CD4-positive, alpha-beta T cell treated with Interleukin-21 for 1 hour (primary cell): ENCODE results near the gene MAPK11.

ENCODE experiments used
- DNase-seq: peaks from one replicate; pipeline ENCODE4 v3.0.0-alpha.2; 2020

Gene MAPK11

DNA sequence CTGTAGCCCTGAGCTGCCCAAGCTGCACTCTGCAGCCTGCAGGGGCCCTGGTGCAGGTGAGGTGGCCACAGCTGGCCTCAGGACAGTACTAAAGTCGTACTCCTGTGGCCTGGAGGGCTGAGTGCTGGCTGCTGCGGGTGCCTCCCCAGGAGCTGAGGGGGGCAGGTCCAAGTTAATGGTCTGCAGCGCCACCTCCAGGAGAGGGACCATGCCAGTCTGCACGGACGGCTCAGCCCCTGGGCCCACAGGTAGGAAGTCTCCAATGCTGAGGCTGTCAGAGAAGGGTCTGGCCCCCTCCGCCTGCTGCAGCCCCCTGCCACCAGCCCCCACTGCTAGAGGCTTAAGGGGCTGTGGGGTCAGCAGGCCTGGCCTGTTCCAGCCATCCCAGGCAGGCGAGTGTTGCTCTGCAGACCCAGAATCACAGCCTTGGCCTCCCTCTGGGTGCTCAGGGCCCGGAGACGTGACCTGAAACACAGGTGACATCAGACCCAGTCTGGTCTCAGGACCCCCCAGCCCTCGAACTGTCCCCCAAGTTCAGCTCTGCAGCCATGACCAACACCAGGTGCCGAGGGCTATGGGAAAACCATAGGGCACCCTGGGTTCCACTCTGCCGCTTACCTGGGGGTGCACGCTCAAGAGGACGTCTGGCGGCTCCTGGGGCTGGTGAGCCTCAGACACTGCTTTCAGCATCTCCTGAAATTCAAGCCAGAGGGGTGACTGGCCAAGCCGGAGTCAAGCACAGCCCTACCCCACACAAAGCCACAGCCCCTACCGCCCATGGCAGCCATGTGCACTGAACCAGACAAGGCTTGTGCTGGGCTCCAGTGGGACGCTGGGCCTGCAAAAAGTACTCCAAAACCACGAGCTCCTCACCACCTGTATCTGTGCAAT is 48.5 kb downstream of the MAPK11 start:
- no peak for DNase-seq

DNA sequence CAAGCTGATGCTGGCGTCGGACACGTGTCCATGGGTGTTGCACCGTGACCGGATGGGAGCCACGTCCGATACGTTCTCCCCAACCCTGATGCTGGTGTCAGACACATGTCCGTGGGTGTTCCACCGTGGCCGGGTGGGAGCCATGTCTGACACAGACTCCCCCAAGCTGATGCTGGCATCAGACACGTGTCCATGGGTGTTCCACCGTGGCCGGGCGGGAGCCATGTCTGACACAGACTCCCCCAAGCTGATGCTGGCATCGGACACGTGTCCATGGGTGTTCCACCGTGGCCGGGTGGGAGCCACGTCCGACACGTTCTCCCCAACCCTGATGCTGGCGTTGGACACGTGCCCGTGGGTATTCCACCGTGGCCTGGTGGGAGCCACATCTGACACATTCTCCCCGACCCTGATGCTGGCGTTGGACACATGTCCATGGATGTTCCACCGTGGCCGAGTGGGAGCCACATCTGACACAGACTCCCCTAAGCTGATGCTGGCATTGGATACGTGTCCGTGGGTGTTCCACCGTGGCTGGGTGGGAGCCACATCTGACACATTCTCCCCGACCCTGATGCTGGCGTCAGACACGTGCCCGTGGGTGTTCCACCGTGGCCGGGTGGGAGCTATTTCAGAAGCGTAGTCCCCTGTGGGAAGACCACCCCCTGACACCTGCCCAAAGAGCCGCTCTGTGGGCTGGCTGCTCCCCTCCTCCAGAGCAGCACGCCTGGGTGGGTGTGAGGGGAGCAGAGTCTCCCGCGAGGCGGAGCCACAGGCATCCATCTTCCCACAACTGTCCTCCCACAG is 49.4 kb downstream of the MAPK11 start:
- no peak for DNase-seq

DNA sequence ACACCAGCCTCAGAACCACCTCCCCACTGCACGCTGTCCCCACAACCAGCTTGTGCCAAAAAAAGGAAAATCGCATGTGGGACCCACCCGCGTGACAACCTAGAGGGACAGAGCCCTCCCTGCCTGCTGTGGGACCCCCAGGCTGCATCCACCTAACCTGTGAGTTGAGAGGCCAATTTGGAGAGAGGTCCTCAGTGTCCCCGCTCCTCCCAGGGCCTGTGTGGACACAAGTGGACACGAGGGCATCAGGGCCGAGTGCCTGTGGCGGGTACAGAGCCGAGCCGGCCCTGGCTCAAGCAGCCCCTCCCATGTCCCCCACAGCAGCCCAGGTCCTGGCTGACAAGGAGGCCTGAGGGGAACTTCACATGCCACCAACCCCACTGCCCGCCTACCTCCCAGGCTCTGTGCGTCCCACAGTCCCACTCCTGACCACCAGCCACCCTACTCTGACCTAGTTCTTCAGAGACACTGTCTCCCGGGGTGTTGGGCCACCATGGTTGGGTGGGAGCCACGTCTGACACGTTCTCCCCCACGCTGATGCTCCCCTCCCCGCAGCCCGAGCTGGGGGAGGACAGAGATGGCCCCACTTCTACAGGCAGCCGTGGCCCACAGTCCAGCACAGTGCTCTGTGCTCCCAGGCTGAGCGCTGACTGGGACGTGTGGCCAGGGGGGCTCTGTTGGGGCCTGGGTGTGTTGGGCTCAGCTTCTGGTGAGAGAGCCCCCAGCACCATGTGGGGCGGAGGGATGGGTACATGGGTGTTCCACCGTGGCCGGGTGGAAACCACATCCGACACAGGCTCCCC is 50.2 kb downstream of the MAPK11 start:
- DNase-seq: no peak

DNA sequence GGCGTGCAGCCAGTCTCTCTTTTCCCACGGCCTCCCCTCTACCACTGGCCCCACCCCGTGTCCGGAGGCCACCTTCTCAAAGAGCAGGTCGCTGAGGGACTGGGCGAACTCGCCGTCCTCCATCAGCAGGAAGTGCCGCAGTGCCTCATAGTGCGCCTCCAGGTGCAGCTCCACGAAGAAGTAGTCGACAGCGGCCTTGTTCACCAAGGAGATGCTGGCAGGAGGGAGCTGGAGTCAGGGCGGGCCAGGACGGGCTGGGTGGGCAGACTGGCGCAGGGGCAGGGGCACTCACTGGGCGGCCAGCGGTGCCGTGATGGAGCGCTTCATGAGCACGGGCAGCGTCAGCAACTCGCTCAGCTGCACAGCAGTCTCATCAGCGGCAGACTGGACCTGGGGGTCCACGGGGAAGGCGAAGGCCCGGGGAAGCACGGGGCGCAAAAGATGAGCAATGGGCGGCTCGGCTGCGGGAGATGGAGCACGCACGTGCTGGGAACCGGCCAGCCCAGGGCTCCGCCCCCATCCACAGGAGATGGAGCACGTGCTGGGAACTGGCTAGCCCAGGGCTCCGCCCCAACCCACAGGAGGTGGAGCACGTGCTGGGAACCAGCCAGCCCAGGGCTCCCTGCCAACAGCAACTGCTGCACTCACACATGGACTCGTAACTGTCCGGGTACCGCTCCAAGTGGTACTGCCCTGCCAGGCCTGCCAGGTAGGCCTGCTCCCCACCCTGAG is 51.0 kb downstream of the MAPK11 start:
- no peak for DNase-seq

DNA sequence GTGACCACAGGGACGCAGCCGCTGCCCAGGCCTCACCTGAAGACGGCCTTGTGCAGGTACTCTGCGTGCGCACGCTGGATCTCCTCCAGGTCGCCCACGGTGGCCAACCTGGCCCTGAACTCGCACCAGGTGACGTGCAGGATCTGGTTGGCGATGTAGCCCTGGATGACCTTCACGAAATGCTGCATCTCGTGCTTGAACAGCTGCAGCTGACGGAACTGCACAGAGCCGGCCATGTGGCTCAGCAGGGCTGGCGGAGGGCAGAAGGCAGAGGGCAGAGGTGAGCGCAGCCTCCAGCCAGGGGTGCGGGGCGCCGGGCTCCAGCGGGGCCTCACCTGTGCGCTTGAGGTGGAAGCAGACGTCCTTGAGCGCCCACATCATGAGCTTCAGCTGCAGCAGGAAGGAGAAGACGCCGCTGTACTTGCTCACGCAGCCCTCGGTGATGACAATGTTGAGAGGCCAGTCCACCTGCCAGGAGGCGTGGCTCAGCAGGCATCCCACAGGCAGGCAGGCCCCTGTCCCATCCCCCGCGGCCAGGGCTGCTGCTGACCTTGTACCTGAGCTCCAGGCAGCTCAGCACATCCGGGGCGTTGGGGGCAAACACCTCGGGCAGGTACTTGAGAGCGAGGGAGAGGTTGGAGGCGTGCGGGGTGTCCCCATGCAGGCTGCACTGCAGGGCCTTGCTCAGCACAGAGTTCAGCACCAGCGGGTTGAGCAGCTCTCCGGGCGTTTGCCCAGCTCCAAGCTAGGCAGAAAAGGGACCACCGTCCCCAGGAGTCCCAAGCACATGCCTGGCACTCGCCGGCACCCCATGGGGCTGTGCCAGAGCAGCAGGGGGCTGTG is 51.8 kb downstream of the MAPK11 start:
- DNase-seq: no peak

DNA sequence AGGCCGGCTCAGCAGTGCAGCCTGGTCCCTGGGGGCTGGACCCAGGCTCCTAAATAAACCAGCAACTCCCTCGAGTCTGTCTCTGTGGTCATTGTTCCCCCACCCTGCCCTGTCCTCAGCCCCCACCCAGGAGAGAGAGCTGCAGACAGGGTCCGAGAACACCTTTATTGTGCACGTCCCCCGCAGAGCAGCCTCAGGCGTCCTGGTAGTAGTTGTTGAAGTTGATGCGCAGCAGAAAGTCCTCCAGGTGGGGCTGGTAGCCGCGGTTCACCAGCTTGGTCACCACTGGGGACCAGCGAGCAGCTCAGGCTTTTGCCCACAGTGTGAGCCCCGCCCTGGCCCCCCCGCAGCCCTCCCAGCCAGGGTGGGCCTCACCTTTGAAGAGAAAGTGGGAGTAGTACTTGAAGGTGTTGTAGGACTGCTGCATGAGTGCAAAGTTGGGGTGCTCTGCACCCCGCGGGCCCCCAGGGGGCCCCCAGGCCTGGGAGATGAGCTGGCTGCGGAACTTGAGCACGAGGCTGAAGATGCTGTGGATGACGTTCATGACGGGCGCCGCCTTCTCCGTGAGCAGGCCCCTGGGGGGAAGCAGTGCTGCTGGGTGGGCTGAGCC is 52.5 kb downstream of the MAPK11 start:
- DNase-seq: no peak

DNA sequence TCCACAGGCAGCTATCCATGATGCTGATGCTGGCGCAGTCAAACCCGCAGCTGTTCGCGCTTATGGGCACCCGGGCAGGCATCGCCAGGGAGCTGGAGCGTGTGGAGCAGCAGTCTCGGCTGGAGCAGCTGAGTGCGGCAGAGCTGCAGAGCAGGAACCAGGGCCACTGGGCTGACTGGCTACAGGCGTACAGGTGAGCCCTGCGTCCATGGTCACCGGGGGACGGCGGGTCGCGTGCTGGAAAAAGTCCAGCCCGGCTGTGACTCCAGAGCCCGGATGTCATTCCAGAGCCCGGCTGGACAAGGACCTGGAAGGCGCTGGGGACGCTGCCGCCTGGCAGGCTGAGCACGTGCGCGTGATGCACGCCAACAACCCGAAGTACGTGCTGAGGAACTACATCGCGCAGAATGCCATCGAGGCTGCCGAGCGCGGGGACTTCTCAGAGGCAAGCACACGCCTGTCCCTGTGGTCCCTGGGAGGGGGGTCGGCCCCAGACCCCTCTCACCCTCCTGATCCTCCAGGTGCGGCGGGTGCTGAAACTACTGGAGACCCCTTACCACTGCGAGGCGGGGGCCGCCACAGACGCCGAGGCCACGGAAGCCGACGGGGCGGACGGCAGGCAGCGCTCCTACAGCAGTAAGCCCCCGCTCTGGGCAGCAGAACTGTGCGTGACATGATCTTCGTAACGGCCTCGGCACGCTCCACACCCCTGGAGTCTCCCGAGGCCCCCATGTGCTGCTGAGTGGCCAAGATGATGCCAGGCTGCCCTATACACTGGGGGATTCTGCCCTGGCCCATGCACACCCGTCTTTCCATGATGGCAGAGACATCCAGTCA is 53.3 kb downstream of the MAPK11 start:
- DNase-seq: no peak

DNA sequence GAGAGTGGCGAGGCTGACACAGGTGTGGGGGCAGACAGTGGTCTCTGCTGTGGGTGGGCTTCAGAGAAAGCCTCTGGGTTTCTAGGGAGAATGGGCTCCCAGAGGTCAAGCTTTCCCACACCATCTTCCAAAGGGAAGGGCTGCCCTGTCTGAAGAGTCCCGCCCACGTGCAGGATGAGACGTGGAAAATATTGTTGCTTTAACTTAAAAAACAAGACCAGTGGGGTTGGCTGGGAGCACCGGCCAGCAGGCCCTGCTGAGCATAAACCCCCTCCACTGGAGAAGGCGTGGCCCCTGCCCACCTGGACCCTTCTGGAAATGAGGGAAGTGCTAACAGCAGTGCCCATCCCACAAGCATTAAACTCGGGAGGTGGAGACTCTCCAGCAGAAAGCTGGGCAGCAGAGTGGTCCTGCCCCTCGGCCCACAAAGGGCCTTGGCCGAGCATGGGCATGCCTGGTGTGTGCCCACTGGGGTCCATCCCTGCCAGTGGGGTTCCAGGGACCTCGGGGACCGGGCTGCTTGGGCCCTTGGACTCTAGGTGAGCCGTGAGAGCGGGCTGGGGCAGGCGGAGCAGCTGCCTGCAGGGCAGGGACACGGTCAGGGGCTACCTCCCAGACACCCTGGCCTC is 54.0 kb downstream of the MAPK11 start:
- DNase-seq: no peak

DNA sequence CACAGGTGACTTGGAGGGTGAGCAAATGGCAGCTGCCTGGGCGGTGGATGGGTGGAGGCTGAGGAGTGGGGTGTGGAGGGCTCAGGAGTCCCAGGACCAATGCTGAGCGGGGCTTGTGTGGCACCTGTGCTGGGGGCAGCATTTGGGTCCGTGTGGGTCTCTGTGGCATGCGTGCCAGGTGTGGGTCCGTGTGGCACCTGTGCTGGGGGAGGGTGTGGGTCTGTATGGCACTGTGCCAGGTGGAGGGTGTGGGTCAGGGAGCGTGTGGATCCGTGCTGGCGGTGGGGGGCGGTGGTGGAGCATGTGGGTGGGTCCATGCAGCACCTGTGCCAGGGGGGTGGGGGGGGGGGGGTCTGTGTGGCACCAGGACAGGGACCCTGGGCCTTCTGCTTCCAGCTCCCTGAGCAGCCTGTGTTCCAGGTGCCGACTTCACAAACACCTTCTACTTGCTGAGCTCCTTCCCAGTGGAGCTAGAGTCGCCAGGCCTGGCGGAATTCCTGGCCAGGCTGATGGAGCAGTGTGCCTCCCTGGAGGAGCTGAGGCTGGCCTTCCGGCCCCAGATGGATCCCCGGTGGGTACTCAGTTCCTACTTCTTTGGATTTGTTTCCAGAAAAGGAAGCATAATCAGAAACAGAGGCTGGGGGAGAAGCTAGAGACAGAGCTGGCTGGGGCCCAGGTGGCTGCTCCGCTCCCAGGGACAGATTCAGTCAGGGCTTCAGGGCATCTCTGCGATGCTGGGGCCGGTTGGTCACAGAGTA is 54.7 kb downstream of the MAPK11 start:
- DNase-seq: no peak
